Measurements from ENCODE around the gene HOXA5. TPM values are rescaled to one million over a fixed set of nuclear protein-coding genes. Genes with fewer than 3 reads are reported as not detected.

Gene HOXA5
- total and polyA plus RNA-seq, 10 of the 15 experiments (the other 5 are each of a cell fraction or from before 2014, with no cell fraction given): 0.05 to 0.13 TPM; not detected in 8

- Histone ChIP-seq H3K36me3 (ENCODE audit: control insufficient read depth in 2 of 2, insufficient read depth in 2 of 2, low read length in 1 of 2) (no peaks in the 10 kb centered on the region), H2AFZ (ENCODE audit: control insufficient read depth, low read depth, low read length) (no peak overlapping the region), H3K4me1 (ENCODE audit: control insufficient read depth, insufficient read depth, low read length) (no peaks in the 10 kb centered on the region; the same call in 1 of the 2 replicates), H3K27me3 (replicated peaks in 1 of 2; ENCODE audit: control insufficient read depth in 2 of 2, insufficient read depth in 2 of 2, low read length in 1 of 2) (peaks cover 0 to 7% of the 10 kb centered on the region in 2 experiments; a peak in 2 of 4 replicates), H3K27ac (ENCODE audit: control insufficient read depth, insufficient read depth) (no peak overlapping the region), H3K9me3 (replicated peaks; ENCODE audit: control insufficient read depth, insufficient read depth, low read length) (no peaks in the 10 kb centered on the region; the same call in 2 of the 3 replicates), H3K9ac (ENCODE audit: control insufficient read depth, insufficient read depth, low read length) (no peak overlapping the region), H3K4me2 (ENCODE audit: control insufficient read depth, insufficient read depth) (no peak overlapping the region), H3K79me2 (ENCODE audit: control insufficient read depth, insufficient read depth, low read length) (no peaks in the 10 kb centered on the region), H3K4me3 (no peak overlapping the region), H4K20me1 (ENCODE audit: control insufficient read depth, insufficient read depth) (no peaks in the 10 kb centered on the region)
- FAIRE-seq: no peak
- no peak for DNase-seq (ENCODE audit: low read depth, low spot score)
- intact Hi-C loops (cut with micrococcal nuclease; ENCODE audit: unreplicated experiment) (no loop called here), in situ Hi-C loops (cut with MboI) (no loop called here)
- CTCF ChIA-PET: no interaction called here
- BruUV-seq (replicated peaks): no TSS peak
- SMC1A ChIA-PET (ENCODE audit: uncharacterized antibody, unreplicated experiment): no interaction called here
- no peak for ATAC-seq
- RAD21 ChIA-PET (ENCODE audit: unreplicated experiment): no interaction called here
- POLR2A ChIA-PET: no interaction called here
- 61% methylated on average over 11 of the region's 11 CpGs for WGBS (ENCODE audit: insufficient coverage, insufficient replicate concordance, low lambda C conversion rate, missing lambda C conversion rate)
- TF ChIP-seq SIN3A (IDR thresholded peaks at IDR 0.05; ENCODE audit: low read depth, low read length) (no peak), NR2C1 (IDR thresholded peaks at IDR 0.05) (no peak), RCOR1 (conservative IDR thresholded peaks at IDR 0.05; ENCODE audit: low read depth, low read length) (no peak), TCF3 (IDR thresholded peaks at IDR 0.05; ENCODE audit: borderline replicate concordance, insufficient read depth, low read depth, low read length) (no peak), REST (IDR thresholded peaks at IDR 0.05; ENCODE audit: low read depth, low read length) (no peak), YY1 (IDR thresholded peaks at IDR 0.05; ENCODE audit: low read depth, low read length) (no peak), ZNF384 (IDR thresholded peaks at IDR 0.05; ENCODE audit: borderline replicate concordance, low read depth, low read length) (no peak), NR2C2 (IDR thresholded peaks at IDR 0.05; ENCODE audit: borderline replicate concordance, control insufficient read depth, insufficient read length, low read depth) (no peak), GABPA (IDR thresholded peaks at IDR 0.05; ENCODE audit: low read depth) (no peak)
These were observed 4.5 kb downstream of the HOXA5 start for GRCh38 chr7:27138985-27139333.
